Brain pericyte (primary cell): Measurements from ENCODE around the gene CABCOCO1.

ENCODE experiments used
- DNase-seq: peaks from one replicate; pipeline ENCODE4 v3.0.0-alpha.2; 2012; ENCODE audit warnings: low read depth, low spot score

The CABCOCO1 gene

DNA sequence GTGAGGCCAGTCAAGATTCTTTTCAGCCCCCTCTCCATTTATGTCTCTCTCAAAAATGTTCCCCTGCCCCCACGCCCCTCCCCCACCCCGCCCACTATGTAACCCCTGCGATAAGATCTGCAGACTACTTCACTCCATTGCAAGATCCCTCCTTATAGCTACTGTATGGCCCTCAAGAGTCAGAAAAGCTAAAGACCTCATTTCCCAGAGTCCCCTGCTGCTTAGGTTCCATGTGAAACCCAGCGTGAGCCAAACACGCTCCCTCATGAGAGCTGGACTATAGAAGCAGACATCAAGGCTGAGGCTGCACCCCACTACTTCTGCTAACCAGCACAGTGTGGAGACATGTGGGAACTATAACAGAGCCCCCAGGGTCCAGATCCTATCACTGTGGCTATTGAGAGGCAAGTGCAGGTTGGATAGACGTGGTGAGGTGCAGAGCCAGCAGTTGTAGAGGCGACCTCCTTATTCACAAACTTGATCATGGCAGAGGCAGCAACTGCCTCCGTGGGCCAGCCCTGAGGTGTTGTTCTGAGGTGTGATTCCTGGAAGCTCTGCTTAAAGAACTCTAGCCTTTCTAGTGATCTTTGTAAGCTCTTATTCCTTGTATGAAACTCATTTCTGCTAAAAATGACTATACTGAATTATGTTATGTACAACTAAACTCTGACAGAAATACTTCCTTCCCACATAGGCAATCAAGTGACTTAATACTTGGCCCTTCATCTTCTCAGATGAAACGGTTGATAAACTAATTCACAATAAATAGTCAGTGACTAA is 121.8 kb downstream of the CABCOCO1 start:
- DNase-seq: no peak

- no peak for DNase-seq
Observed at GRCh38 chr10:61785473-61786105, 122.9 kb downstream of the CABCOCO1 start.

DNA sequence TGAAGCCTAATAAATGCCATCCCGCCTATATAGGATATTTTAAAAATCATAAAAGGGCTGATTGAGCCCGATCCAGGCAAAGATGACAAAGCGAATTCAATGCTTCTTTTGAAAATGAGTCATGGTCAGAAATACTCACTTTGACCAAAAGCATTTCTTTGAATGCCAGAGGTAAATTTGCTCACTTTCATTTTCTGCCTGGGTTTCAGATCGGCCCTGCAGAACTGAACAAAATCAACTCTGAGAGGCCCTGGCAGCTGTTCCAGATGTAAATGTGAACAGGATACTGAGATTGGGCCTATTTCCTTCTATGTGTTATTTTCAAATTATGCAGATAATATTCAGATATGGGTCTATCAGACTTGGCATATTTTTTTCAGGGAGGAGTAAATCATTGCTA is 124.0 kb downstream of the CABCOCO1 start:
- no peak for DNase-seq

GRCh38 chr10:61787170-61787569 is 124.4 kb downstream of the CABCOCO1 start:
- DNase-seq: no peak

- no peak for DNase-seq
Observed at GRCh38 chr10:61789031-61789430, 126.3 kb downstream of the CABCOCO1 start.

DNA sequence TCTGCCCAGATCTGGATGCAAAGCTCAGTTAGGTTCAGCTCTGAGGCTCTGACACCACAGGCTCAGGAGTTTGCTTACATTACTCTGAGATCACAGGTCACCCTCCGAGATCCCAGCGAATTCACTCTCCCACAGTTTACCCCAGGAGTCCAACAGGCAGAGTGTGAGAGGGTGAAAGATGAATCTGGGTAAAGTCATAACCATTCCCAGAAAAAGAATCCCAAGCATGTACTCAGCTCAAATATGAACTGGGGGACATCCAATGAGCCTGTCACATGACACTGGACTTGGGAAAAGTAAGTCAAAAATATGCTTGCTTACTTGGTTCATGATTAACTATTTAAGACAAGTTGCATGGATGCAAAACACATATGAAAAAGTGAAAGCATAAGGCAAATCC is 128.5 kb downstream of the CABCOCO1 start:
- DNase-seq: peak; percentile 45

GRCh38 chr10:61792097-61792716 is 129.5 kb downstream of the CABCOCO1 start:
- DNase-seq: no peak

- DNase-seq: no peak
Observed at GRCh38 chr10:61792921-61793320, 130.2 kb downstream of the CABCOCO1 start.

GRCh38 chr10:61793760-61794703 is 131.3 kb downstream of the CABCOCO1 start:
- DNase-seq: peak; percentile 40

DNA sequence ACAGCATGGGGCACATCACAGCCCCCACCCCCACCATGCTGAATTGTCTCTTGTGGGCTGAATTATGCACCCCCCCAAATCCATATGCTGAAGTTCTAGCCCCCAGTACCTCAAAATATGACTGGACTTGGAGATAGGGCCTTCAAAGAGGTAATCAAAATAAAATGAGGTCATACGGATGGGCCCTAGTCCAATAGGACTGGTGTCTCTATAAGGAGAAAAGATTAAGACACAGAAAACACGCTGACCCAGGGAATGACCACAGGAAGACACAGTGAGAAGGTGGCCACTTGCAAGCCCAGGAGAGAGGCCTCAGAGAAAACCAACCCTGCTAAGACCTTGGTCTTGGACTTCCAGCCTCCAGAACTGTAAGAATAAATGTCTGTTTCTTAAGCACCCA is 132.4 kb downstream of the CABCOCO1 start:
- DNase-seq: no peak

DNA sequence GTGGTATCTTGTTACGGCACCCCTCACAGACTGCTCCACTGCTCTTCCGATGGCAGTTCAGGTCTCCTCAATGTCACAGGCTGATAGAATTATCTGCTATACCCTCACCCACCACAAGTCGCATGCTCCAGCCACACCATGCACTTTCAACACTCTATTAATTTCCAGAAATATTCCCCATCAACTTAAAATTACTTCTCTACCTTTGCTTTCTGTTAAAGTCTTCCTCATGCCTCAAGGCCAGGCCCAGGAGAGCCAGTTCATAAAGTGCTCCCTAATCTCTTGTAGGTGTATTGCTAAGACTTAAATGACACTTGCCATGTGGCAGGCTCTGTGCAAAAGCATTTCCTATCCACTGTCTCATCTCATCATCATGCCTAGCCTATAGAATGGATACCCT is 132.8 kb downstream of the CABCOCO1 start:
- no peak for DNase-seq

DNA sequence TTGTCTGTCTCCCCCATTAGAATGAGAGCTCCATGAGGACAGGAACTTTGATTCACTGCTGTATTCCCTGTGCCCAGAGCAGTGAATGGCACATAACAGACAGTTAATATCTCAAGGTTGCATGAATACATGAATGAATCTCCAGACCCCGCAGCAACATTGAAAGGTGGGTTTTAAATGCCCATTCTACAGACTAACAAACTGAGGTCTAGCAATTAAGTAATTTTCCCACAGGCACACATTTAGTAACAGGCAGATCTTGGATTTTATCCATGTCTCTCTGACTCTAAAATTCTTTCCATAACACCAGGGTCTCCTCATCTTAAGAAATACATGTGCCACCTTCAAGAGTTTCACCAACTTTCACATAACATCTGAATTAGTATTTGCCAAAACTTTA is 134.1 kb downstream of the CABCOCO1 start:
- no peak for DNase-seq

DNA sequence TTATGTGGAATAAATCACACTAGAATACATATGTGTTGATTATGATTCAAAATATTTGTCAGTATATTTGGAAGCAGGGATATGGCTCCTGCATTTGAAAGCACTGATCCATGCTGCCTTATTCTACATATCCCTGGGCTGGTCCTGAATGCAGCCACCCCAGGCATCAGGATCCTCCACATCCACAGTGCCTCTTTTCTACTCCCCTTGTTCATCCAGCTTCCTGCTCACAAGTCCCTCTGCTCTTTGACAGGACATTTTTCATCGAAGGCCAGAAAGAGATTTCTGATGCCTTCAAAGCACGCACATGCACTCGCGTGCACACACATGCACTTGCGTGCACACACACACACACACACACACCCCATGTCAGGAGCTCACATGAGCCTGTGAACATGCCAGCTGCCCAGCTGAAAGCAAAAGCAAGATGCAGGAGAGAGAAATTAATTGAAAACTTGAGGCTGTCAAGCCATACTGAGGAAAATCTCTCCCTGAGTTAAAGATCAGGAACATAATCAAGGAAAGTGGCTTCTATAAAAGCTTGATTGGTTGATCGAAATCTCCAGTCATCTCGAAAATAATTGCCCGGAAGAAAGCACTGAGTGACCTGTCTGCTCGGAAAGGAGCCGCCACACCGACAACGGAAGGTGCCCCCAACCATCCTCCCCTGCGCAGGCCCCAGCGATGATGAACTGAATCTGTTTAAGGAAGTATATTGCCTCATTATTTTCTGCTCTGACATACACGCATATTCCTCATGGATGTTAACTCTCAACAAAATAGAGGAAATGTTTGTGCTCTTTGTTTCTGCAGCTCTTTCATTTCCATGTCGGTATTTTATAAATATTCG is 134.8 kb downstream of the CABCOCO1 start:
- DNase-seq: no peak

GRCh38 chr10:61798713-61799112 is 136.0 kb downstream of the CABCOCO1 start:
- DNase-seq: no peak

GRCh38 chr10:61801484-61801883 is 138.8 kb downstream of the CABCOCO1 start:
- DNase-seq: no peak

- DNase-seq: no peak
Observed at GRCh38 chr10:61803269-61803668, 140.5 kb downstream of the CABCOCO1 start.

DNA sequence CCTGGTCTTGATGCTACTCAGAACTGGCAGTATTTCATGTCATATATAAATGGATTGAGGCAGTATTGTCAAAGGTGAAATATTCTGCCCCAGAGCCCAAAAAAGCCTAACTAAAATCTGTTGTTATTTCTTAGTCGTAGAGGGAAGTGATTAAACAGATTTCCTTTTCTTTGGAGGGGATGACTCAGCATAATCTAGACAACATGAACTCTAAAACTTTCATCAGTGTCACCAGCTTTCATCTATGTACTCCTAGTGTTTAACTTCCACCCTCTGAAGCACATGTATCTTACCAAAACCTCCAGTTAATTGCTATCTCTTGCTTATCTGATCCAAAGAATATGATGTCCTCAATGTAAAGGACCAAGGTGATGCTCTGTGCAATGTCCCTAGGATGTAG is 141.7 kb downstream of the CABCOCO1 start:
- no peak for DNase-seq

DNA sequence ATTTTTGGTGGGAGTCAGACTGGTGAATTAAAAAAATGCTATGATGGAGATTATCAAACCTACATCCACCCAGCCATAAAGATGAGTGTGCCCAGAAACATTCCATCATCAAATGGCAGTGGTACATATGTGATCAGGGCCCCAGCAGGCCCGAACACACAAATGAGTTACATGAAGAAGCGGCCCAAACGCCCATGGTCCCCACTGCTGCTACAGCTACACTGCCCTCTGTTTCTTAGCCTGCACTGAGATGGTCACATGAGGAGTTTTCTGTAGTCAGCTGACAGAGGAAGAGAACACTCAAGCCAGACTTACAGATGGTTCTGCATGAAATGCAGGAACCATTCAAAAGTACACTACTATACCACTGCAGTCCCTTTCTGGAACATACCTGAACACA is 142.4 kb downstream of the CABCOCO1 start:
- DNase-seq: no peak

DNA sequence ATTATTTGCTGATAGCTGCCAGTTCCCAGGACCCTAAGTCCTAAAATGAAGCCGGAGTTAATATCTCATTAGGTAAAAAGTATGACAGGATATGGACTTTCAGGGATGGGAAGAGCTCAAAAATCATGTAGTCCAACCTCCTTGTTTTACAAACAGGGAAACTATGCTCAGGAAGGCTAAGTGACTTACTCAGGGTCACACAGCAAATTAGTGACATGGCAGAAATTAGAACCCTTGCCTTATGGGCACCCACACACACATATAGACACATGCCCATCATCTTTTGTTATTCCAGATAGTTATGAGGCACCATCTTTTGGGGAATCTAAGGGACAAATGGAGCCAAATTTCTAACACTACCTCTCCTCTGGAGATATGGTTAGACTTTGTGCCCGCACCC is 147.5 kb downstream of the CABCOCO1 start:
- DNase-seq: no peak

DNA sequence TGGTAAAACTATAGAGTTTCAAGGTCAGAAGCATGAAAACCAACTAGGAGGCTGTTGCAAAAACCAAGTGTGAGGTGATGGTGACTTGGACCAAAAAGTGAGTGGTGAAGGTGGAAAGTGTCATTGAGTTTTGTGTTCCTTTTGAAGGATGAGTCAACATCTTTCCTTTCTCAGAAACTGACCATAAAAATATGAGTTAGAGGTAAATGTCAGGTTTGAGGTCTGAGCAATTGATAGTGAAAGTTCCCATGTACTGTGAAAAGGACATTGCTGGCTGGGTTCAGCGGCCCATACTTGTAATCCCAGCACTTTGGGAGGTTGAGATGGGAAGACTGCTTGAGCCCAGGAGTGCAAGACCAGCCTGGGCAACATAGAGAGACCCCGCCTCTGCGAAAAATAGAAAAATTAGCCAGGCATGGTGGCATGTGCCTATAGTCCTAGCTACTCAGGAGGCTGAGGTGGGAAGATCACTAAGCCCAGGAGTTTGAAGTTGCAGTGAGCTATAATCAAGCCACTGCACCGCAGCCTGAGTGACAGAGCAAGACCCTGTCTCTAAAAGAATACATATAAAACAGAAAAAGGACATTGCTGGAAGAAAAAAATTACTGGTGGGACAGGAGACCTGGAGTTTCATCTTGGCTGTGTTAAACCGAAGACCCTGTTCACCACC is 149.5 kb downstream of the CABCOCO1 start:
- DNase-seq: no peak
